Uterus (tissue), 2 donors: ENCODE results near the gene SLC4A2.

ENCODE experiments used
- CTCF ChIP-seq, 4 experiments: fragments of 200-600 bp in 2 of 4; fragments of 450-650 bp in 2 of 4; sonication (generic) in 2 of 4; IDR thresholded peaks; one replicate each; pipeline ENCODE4 v1.5.1; 2016 to 2019; ENCODE audit warnings: antibody characterized with exemption in 4 of 4, mild to moderate bottlenecking in 2 of 4, moderate library complexity in 1 of 4
- POLR2A ChIP-seq, 2 donors: fragments of 450-650 bp; IDR thresholded peaks; one replicate each; pipeline ENCODE4 v1.6.1; 2016; ENCODE audit warnings: antibody characterized with exemption in 2 of 2, mild to moderate bottlenecking in 1 of 2, moderate library complexity in 1 of 2

- TF ChIP-seq CTCF (IDR thresholded peaks at IDR 0.05) = no peak
- no peak for TF ChIP-seq POLR2A (IDR thresholded peaks at IDR 0.05)
These were observed 28.8 kb downstream of the SLC4A2 start for GRCh38 chr7:151088019-151088855.
